ENCODE measurements around the gene RAMACL.

- TF ChIP-seq CTCF (IDR thresholded peaks at IDR 0.05) (no peak), POLR2A (IDR thresholded peaks at IDR 0.05) (no peak)
Measured at GRCh38 chr6:166618251-166618650, 31.8 kb upstream of the RAMACL start.
